Stimulated activated CD4-positive, alpha-beta T cell treated with anti-CD3 and anti-CD28 coated beads, Interleukin-2, amount 100 ng/mL, for 4 hours (primary cell): ENCODE results near the gene C16orf54.
A peak's percentile ranks its signal among the peaks of the same experiment; 100 is the strongest.
"Not testable (repeated sequence)": the region's sequence is repeated elsewhere in the genome, so short reads cannot be mapped to it uniquely, and the experiment has no call there.

ENCODE experiments used
- DNase-seq: peaks from one replicate; pipeline ENCODE4 v3.0.0-alpha.2; 2020; ENCODE audit warnings: low read depth

The C16orf54 gene

GRCh38 chr16:29739927-29740629 lies 5.7 kb downstream of the C16orf54 start:
- not testable (repeated sequence) for DNase-seq

GRCh38 chr16:29738514-29738913 lies 7.3 kb downstream of the C16orf54 start:
- DNase-seq = peak; percentile 40

GRCh38 chr16:29737713-29738112 lies 8.1 kb downstream of the C16orf54 start:
- no peak for DNase-seq

- DNase-seq = no peak
Measured at GRCh38 chr16:29736764-29737163, 9.0 kb downstream of the C16orf54 start.

- DNase-seq = no peak
Measured at GRCh38 chr16:29736112-29736511, 9.7 kb downstream of the C16orf54 start.

- no peak for DNase-seq
Measured at GRCh38 chr16:29734786-29735185, 11.0 kb downstream of the C16orf54 start.

- DNase-seq = peak; percentile 63
Measured at GRCh38 chr16:29731768-29732601, 13.8 kb downstream of the C16orf54 start.

- no peak for DNase-seq
Measured at GRCh38 chr16:29730649-29731048, 15.1 kb downstream of the C16orf54 start.

- no peak for DNase-seq
Measured at GRCh38 chr16:29729116-29729521, 16.7 kb downstream of the C16orf54 start.

GRCh38 chr16:29727452-29727851 lies 18.3 kb downstream of the C16orf54 start:
- DNase-seq = no peak

GRCh38 chr16:29726845-29727377 lies 18.9 kb downstream of the C16orf54 start:
- no peak for DNase-seq

GRCh38 chr16:29721167-29721879 lies 24.5 kb downstream of the C16orf54 start:
- DNase-seq = not testable (repeated sequence)

GRCh38 chr16:29720703-29721102 lies 25.1 kb downstream of the C16orf54 start:
- DNase-seq = no peak

GRCh38 chr16:29719063-29719462 lies 26.7 kb downstream of the C16orf54 start:
- no peak for DNase-seq

GRCh38 chr16:29717113-29717512 lies 28.7 kb downstream of the C16orf54 start:
- no peak for DNase-seq

GRCh38 chr16:29714972-29715371 lies 30.8 kb downstream of the C16orf54 start:
- no peak for DNase-seq

GRCh38 chr16:29714396-29714795 lies 31.4 kb downstream of the C16orf54 start:
- no peak for DNase-seq

- no peak for DNase-seq
Measured at GRCh38 chr16:29712809-29713208, 33.0 kb downstream of the C16orf54 start.

GRCh38 chr16:29710227-29711219 lies 35.3 kb downstream of the C16orf54 start:
- DNase-seq = peak; percentile 43

- not testable (repeated sequence) for DNase-seq
Measured at GRCh38 chr16:29709657-29710056, 36.1 kb downstream of the C16orf54 start.
